Panc1 (cell line): Measurements from ENCODE around the gene ABHD17A. TPM values are rescaled to one million over a fixed set of nuclear protein-coding genes. Genes with fewer than 3 reads are reported as not detected.
A peak's percentile ranks its signal among the peaks of the same experiment; 100 is the strongest.

Experiments used
- ATAC-seq: fragments of 200-7000 bp; cut with Tn5 transposase; 2 replicates; pipeline ENCODE4 v1.9.1; 2020; ENCODE audit warnings: mild to moderate bottlenecking, moderate library complexity
- BruUV-seq: library from RNA; stranded (reverse); fragments of 400-500 nt; replicated peaks from 2 replicates; lab custom pipeline; 2021; lab: Mats Ljungman, UMichigan
- CTCF ChIA-PET: fragments of 300-600 bp; sonication (Branson Sonifier 250); formaldehyde crosslinking; loops from one replicate; lab custom pipeline; 2022; ENCODE audit warnings: antibody characterized with exemption; lab: Charles Lee
- POLR2A ChIA-PET: fragments of 300-600 bp; sonication (Branson Sonifier 250); formaldehyde crosslinking; loops from one replicate; lab custom pipeline; 2022; ENCODE audit warnings: antibody characterized with exemption; lab: Charles Lee
- DNase-seq: peaks from one replicate; pipeline ENCODE4 v3.0.0-alpha.2; 2010; ENCODE audit warnings: low read depth, low spot score
- H3K27ac ChIP-seq: 2 replicates; pipeline ENCODE4 v1.5.1; 2011; ENCODE audit warnings: mild to moderate bottlenecking, low read length, inconsistent platforms
- H3K27me3 ChIP-seq: fragments of 200-500 bp; sonication (Bioruptor generic); 2 replicates; pipeline ENCODE4 v1.6.0; 2014; ENCODE audit warnings: low read length, inconsistent platforms; ENCODE audit not compliant: control insufficient read depth, insufficient read depth
- H3K36me3 ChIP-seq: fragments of 200-500 bp; sonication (Bioruptor generic); 2 replicates; pipeline ENCODE4 v1.5.1; 2014; ENCODE audit warnings: inconsistent platforms, mild to moderate bottlenecking, low read length, moderate library complexity; ENCODE audit not compliant: control insufficient read depth, insufficient read depth
- H3K4me1 ChIP-seq: 2 replicates; pipeline ENCODE4 v1.5.1; 2011; ENCODE audit warnings: inconsistent platforms, mild to moderate bottlenecking, low read length, moderate library complexity; ENCODE audit not compliant: control insufficient read depth, insufficient read depth
- H3K4me3 ChIP-seq, 2 experiments: 2 replicates each; pipeline ENCODE4 v1.5.1; 2011 to 2012; ENCODE audit warnings: low read depth in 2 of 2, low read length in 2 of 2, mild to moderate bottlenecking in 2 of 2, inconsistent platforms in 1 of 2, moderate library complexity in 1 of 2
- H3K9me3 ChIP-seq: fragments of 200-500 bp; sonication (Bioruptor generic); 2 replicates; pipeline ENCODE4 v1.5.1; 2014; ENCODE audit warnings: low read depth, mild to moderate bottlenecking, inconsistent platforms, low read length, moderate library complexity; ENCODE audit not compliant: control insufficient read depth, insufficient read depth
- POLR2AphosphoS5 ChIP-seq: IDR thresholded peaks from 2 replicates; pipeline ENCODE4 v1.6.1; 2012; ENCODE audit warnings: mild to moderate bottlenecking, low read depth, low read length, moderate library complexity
- SIN3A ChIP-seq: IDR thresholded peaks from 2 replicates; pipeline ENCODE4 v1.6.1; 2012; ENCODE audit warnings: low read depth, mild to moderate bottlenecking, low read length, moderate library complexity, borderline replicate concordance; ENCODE audit not compliant: insufficient read depth
- TCF7L2 ChIP-seq: IDR thresholded peaks from 2 replicates; pipeline ENCODE4 v1.6.1; 2011; ENCODE audit warnings: mild to moderate bottlenecking, low read depth, low read length, inconsistent platforms
- in situ Hi-C: cut with HindIII; loops from 2 replicates; pipeline ENCODE4 v1.10.0; 2016; ENCODE audit warnings: low sequenced_read_pairs, low pct_unique_long_range_greater_than_20kb
- intact Hi-C: fragments of 100-400 bp; cut with micrococcal nuclease; formaldehyde crosslinking; loops from one replicate; pipeline ENCODE4 v1.10.0; 2022; ENCODE audit not compliant: unreplicated experiment
- total RNA-seq: library from RNA; stranded (reverse); gene quantifications from one replicate; pipeline ENCODE4 v1.2.1, GENCODE V29; 2021; ENCODE audit not compliant: unreplicated experiment
- TF ChIP-seq, protein P1 (sequence below): fragments of 450-650 bp; IDR thresholded peaks from 2 replicates; pipeline ENCODE4 v1.5.1; 2017; ENCODE audit warnings: mild to moderate bottlenecking
- TF ChIP-seq, protein P2 (sequence below), 2 experiments: IDR thresholded peaks; 2 replicates each; pipeline ENCODE4 v1.6.1; 2011 to 2012; ENCODE audit warnings: low read depth in 2 of 2, control low read depth in 1 of 2, low read length in 1 of 2, mild to moderate bottlenecking in 1 of 2, moderate library complexity in 1 of 2; ENCODE audit not compliant: insufficient read depth in 1 of 2

The ABHD17A gene
- total RNA-seq, 1 experiment from 2014 or later = 57.1 TPM

GRCh38 chr19:1855040-1855827, 30.1 kb downstream of the ABHD17A start:
- TF ChIP-seq SIN3A (no peak), POLR2AphosphoS5 (no peak), TCF7L2 (no peak)
- TF ChIP-seq, protein P1, sequence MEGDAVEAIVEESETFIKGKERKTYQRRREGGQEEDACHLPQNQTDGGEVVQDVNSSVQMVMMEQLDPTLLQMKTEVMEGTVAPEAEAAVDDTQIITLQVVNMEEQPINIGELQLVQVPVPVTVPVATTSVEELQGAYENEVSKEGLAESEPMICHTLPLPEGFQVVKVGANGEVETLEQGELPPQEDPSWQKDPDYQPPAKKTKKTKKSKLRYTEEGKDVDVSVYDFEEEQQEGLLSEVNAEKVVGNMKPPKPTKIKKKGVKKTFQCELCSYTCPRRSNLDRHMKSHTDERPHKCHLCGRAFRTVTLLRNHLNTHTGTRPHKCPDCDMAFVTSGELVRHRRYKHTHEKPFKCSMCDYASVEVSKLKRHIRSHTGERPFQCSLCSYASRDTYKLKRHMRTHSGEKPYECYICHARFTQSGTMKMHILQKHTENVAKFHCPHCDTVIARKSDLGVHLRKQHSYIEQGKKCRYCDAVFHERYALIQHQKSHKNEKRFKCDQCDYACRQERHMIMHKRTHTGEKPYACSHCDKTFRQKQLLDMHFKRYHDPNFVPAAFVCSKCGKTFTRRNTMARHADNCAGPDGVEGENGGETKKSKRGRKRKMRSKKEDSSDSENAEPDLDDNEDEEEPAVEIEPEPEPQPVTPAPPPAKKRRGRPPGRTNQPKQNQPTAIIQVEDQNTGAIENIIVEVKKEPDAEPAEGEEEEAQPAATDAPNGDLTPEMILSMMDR = no peak
- TF ChIP-seq, protein P2, sequence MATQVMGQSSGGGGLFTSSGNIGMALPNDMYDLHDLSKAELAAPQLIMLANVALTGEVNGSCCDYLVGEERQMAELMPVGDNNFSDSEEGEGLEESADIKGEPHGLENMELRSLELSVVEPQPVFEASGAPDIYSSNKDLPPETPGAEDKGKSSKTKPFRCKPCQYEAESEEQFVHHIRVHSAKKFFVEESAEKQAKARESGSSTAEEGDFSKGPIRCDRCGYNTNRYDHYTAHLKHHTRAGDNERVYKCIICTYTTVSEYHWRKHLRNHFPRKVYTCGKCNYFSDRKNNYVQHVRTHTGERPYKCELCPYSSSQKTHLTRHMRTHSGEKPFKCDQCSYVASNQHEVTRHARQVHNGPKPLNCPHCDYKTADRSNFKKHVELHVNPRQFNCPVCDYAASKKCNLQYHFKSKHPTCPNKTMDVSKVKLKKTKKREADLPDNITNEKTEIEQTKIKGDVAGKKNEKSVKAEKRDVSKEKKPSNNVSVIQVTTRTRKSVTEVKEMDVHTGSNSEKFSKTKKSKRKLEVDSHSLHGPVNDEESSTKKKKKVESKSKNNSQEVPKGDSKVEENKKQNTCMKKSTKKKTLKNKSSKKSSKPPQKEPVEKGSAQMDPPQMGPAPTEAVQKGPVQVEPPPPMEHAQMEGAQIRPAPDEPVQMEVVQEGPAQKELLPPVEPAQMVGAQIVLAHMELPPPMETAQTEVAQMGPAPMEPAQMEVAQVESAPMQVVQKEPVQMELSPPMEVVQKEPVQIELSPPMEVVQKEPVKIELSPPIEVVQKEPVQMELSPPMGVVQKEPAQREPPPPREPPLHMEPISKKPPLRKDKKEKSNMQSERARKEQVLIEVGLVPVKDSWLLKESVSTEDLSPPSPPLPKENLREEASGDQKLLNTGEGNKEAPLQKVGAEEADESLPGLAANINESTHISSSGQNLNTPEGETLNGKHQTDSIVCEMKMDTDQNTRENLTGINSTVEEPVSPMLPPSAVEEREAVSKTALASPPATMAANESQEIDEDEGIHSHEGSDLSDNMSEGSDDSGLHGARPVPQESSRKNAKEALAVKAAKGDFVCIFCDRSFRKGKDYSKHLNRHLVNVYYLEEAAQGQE (IDR thresholded peaks at IDR 0.05; ENCODE audit: insufficient read depth in 1 of 2, low read depth in 2 of 2, low read length in 1 of 2) = no peak
- no peaks in the 10 kb centered on the region for H3K9me3 ChIP-seq
- H3K4me1 ChIP-seq = peaks cover 48% of the 10 kb centered on the region
- intact Hi-C loops (no loop called here), in situ Hi-C loops (no loop called here)
- H3K27me3 ChIP-seq = no peaks in the 10 kb centered on the region
- ChIA-PET CTCF (interaction anchor here (0.6 kb wide), 4 partner anchors 18 to 319 kb away, joined by 3 read pairs; no protein-coding TSS in a partner anchor), POLR2A (interaction anchor here (0.6 kb wide), 1 partner anchor 128 kb away, joined by 3 read pairs; no protein-coding TSS in a partner anchor)
- no TSS peak for BruUV-seq
- H3K36me3 ChIP-seq = no peaks in the 10 kb centered on the region
- H3K27ac ChIP-seq = peak overlapping the region; percentile 92
- no peak for DNase-seq
- peak; percentile 76 for ATAC-seq
- H3K4me3 ChIP-seq = peak overlapping the region; percentile 27 to 48

- intact Hi-C loops = no loop called here
- CTCF ChIA-PET = interaction anchor here (0.6 kb wide), 5 partner anchors 17 to 320 kb away, joined by 3 to 6 read pairs (median 3); no protein-coding TSS in a partner anchor
- TF ChIP-seq POLR2AphosphoS5 (no peak), SIN3A (no peak), TCF7L2 (no peak)
- TF ChIP-seq, protein P2 (IDR thresholded peaks at IDR 0.05; ENCODE audit: insufficient read depth in 1 of 2, low read depth in 2 of 2, low read length in 1 of 2) = no peak
- TF ChIP-seq, protein P1 = no peak
- H3K27ac ChIP-seq = peak overlapping the region; percentile 92
- ATAC-seq (0 out of 2 replicates have a peak, but pooled peaks have one; percentile 2), DNase-seq (no peak)
- no TSS peak for BruUV-seq
- in situ Hi-C loops = no loop called here
- H3K27me3 ChIP-seq = no peaks in the 10 kb centered on the region
- POLR2A ChIA-PET = no interaction called here
- no peaks in the 10 kb centered on the region for H3K36me3 ChIP-seq
- peaks cover 48% of the 10 kb centered on the region for H3K4me1 ChIP-seq
- H3K9me3 ChIP-seq = no peaks in the 10 kb centered on the region
- H3K4me3 ChIP-seq = peak overlapping the region; percentile 27 to 48
Observed at GRCh38 chr19:1854542-1855039, 30.7 kb downstream of the ABHD17A start.
